GM23338 (cell line): ENCODE data around the gene ANKRD11.

ENCODE experiments used
- EZH2 ChIP-seq: fragments of 200-600 bp; sonication (generic); IDR thresholded peaks from one replicate; pipeline ENCODE4 v1.8.0; 2017; ENCODE audit warnings: antibody characterized with exemption, mild to moderate bottlenecking, low read depth; ENCODE audit not compliant: unreplicated experiment
- EZH2phosphoT487 ChIP-seq: fragments of 200-600 bp; sonication (generic); IDR thresholded peaks from one replicate; pipeline ENCODE4 v1.8.1; 2018; ENCODE audit warnings: antibody characterized with exemption; ENCODE audit not compliant: unreplicated experiment
- POLR2AphosphoS5 ChIP-seq: IDR thresholded peaks from 2 replicates; pipeline ENCODE4 v1.6.1; 2016; ENCODE audit warnings: antibody characterized with exemption, low read depth
- STAT1 ChIP-seq: IDR thresholded peaks from one replicate; pipeline ENCODE4 v1.6.1; 2016; ENCODE audit warnings: antibody characterized with exemption; ENCODE audit not compliant: unreplicated experiment
- TF ChIP-seq, protein P1 (sequence below), 2 experiments: fragments of 200-600 bp in 1 of 2; sonication (generic) in 1 of 2; conservative IDR thresholded peaks; 2 replicates each; pipeline versions ENCODE4 v1.5.1 to v1.6.1; 2016 to 2017; ENCODE audit warnings: antibody characterized with exemption in 2 of 2, low read depth in 2 of 2, mild to moderate bottlenecking in 2 of 2, moderate library complexity in 1 of 2
- TF ChIP-seq, protein P2 (sequence below): IDR thresholded peaks from one replicate; pipeline ENCODE4 v1.6.1; 2018; ENCODE audit warnings: antibody characterized with exemption; ENCODE audit not compliant: unreplicated experiment

DNA sequence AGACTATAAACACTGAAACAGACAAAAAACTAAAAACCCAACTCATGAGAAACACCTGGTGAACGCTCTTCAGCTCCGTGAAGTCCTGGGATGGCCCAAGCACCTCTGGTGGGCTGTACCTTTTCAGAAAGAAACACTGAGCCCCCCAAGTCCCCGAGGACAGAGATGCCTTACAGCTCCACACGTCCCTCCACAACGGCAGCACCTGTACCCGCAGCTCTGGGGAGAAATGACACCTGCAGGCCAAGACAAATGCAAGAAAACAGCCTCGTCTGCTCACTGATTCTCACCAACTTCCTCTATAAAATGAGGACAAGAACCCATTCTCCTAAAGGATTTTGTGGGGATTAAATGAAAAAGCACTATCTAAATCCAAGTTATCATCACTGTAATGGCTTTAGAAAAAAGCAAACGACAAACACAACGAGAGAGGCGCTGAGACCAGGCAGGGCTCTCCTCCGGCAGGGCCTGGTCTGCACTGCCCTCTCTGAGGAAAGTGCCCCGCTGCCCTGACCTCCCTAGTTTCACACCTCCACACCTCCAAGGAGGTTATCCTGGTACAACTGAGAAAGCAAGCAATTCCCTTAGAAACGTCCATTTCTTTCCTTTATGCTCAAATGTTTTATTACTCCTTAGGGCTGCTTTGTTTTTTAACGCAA, 158.0 kb downstream of the ANKRD11 start:
- TF ChIP-seq, protein P1, sequence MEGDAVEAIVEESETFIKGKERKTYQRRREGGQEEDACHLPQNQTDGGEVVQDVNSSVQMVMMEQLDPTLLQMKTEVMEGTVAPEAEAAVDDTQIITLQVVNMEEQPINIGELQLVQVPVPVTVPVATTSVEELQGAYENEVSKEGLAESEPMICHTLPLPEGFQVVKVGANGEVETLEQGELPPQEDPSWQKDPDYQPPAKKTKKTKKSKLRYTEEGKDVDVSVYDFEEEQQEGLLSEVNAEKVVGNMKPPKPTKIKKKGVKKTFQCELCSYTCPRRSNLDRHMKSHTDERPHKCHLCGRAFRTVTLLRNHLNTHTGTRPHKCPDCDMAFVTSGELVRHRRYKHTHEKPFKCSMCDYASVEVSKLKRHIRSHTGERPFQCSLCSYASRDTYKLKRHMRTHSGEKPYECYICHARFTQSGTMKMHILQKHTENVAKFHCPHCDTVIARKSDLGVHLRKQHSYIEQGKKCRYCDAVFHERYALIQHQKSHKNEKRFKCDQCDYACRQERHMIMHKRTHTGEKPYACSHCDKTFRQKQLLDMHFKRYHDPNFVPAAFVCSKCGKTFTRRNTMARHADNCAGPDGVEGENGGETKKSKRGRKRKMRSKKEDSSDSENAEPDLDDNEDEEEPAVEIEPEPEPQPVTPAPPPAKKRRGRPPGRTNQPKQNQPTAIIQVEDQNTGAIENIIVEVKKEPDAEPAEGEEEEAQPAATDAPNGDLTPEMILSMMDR (conservative IDR thresholded peaks at IDR 0.05; ENCODE audit: low read depth in 2 of 2), result no peak
- TF ChIP-seq EZH2, result no peak
- TF ChIP-seq, protein P2, sequence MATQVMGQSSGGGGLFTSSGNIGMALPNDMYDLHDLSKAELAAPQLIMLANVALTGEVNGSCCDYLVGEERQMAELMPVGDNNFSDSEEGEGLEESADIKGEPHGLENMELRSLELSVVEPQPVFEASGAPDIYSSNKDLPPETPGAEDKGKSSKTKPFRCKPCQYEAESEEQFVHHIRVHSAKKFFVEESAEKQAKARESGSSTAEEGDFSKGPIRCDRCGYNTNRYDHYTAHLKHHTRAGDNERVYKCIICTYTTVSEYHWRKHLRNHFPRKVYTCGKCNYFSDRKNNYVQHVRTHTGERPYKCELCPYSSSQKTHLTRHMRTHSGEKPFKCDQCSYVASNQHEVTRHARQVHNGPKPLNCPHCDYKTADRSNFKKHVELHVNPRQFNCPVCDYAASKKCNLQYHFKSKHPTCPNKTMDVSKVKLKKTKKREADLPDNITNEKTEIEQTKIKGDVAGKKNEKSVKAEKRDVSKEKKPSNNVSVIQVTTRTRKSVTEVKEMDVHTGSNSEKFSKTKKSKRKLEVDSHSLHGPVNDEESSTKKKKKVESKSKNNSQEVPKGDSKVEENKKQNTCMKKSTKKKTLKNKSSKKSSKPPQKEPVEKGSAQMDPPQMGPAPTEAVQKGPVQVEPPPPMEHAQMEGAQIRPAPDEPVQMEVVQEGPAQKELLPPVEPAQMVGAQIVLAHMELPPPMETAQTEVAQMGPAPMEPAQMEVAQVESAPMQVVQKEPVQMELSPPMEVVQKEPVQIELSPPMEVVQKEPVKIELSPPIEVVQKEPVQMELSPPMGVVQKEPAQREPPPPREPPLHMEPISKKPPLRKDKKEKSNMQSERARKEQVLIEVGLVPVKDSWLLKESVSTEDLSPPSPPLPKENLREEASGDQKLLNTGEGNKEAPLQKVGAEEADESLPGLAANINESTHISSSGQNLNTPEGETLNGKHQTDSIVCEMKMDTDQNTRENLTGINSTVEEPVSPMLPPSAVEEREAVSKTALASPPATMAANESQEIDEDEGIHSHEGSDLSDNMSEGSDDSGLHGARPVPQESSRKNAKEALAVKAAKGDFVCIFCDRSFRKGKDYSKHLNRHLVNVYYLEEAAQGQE, result no peak
- no peak for TF ChIP-seq POLR2AphosphoS5
- no peak for TF ChIP-seq EZH2phosphoT487
- TF ChIP-seq STAT1, result no peak
